Uterus (tissue), 2 donors: ENCODE data around the gene MLXIP.

Source experiments
- CTCF ChIP-seq, 4 experiments: fragments of 200-600 bp in 2 of 4; fragments of 450-650 bp in 2 of 4; sonication (generic) in 2 of 4; IDR thresholded peaks; one replicate each; pipeline ENCODE4 v1.5.1; 2016 to 2019; ENCODE audit warnings: antibody characterized with exemption in 4 of 4, mild to moderate bottlenecking in 2 of 4, moderate library complexity in 1 of 4
- POLR2A ChIP-seq, 2 donors: fragments of 450-650 bp; IDR thresholded peaks; one replicate each; pipeline ENCODE4 v1.6.1; 2016; ENCODE audit warnings: antibody characterized with exemption in 2 of 2, mild to moderate bottlenecking in 1 of 2, moderate library complexity in 1 of 2

DNA sequence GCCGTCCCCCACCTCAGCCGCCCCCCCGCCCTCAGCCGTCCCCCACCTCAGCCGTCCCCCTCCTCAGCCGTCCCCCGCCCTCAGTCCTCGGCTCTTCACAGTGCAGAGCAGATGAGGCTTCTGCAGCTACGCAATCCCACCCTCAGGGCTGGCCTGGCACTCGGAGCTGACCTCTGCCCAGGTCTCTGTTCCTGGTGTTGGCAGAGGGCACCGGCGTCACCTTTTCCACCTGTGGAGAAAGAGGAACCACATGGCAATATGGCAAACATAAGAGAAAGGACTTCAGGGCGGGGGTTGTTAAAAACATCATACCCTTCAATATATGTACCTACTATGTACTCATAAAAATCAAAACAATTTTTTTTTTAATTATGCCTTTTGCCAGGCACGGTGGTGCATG lies 45.8 kb downstream of the MLXIP start:
- TF ChIP-seq POLR2A (IDR thresholded peaks at IDR 0.05) (no peak), CTCF (IDR thresholded peaks at IDR 0.05) (no peak)
